Measurements from ENCODE around the gene OGFR.

- TF ChIP-seq POLR2A (IDR thresholded peaks at IDR 0.05; ENCODE audit: low read depth, low read length) (no peak), TAF1 (IDR thresholded peaks at IDR 0.05; ENCODE audit: borderline replicate concordance, low read depth, low read length) (no peak)
Observed at GRCh38 chr20:62788607-62789006, 16.0 kb upstream of the OGFR start.

Data from GM12892 (cell line).